Breast epithelium (tissue), 3 donors: ENCODE measurements around the gene PPP6R1.

Experiments
- POLR2A ChIP-seq: fragments of 450-650 bp; IDR thresholded peaks from one replicate; pipeline ENCODE4 v1.6.1; 2016; ENCODE audit warnings: antibody characterized with exemption, mild to moderate bottlenecking, moderate library complexity
- POLR2AphosphoS5 ChIP-seq, 3 donors: sonication (generic); formaldehyde crosslinking; IDR thresholded peaks; one replicate each; pipeline ENCODE4 v1.6.1; 2017; ENCODE audit warnings: antibody characterized with exemption in 3 of 3
- TF ChIP-seq, protein P1 (sequence below), 3 donors: fragments of 450-650 bp; IDR thresholded peaks; one replicate each; pipeline ENCODE4 v1.5.1; 2016 to 2017; ENCODE audit warnings: antibody characterized with exemption in 3 of 3, mild to moderate bottlenecking in 3 of 3, moderate library complexity in 3 of 3

GRCh38 chr19:55197528-55197927, 61.3 kb downstream of the PPP6R1 start:
- TF ChIP-seq, protein P1, sequence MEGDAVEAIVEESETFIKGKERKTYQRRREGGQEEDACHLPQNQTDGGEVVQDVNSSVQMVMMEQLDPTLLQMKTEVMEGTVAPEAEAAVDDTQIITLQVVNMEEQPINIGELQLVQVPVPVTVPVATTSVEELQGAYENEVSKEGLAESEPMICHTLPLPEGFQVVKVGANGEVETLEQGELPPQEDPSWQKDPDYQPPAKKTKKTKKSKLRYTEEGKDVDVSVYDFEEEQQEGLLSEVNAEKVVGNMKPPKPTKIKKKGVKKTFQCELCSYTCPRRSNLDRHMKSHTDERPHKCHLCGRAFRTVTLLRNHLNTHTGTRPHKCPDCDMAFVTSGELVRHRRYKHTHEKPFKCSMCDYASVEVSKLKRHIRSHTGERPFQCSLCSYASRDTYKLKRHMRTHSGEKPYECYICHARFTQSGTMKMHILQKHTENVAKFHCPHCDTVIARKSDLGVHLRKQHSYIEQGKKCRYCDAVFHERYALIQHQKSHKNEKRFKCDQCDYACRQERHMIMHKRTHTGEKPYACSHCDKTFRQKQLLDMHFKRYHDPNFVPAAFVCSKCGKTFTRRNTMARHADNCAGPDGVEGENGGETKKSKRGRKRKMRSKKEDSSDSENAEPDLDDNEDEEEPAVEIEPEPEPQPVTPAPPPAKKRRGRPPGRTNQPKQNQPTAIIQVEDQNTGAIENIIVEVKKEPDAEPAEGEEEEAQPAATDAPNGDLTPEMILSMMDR (IDR thresholded peaks at IDR 0.05) = no peak
- TF ChIP-seq POLR2A = no peak
- no peak for TF ChIP-seq POLR2AphosphoS5 (IDR thresholded peaks at IDR 0.05)
